ENCODE results near the gene ADAMTS7.

GRCh38 chr15:78757636-78757905 lies 53.7 kb downstream of the ADAMTS7 start:
- TF ChIP-seq, protein P1, sequence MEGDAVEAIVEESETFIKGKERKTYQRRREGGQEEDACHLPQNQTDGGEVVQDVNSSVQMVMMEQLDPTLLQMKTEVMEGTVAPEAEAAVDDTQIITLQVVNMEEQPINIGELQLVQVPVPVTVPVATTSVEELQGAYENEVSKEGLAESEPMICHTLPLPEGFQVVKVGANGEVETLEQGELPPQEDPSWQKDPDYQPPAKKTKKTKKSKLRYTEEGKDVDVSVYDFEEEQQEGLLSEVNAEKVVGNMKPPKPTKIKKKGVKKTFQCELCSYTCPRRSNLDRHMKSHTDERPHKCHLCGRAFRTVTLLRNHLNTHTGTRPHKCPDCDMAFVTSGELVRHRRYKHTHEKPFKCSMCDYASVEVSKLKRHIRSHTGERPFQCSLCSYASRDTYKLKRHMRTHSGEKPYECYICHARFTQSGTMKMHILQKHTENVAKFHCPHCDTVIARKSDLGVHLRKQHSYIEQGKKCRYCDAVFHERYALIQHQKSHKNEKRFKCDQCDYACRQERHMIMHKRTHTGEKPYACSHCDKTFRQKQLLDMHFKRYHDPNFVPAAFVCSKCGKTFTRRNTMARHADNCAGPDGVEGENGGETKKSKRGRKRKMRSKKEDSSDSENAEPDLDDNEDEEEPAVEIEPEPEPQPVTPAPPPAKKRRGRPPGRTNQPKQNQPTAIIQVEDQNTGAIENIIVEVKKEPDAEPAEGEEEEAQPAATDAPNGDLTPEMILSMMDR (conservative IDR thresholded peaks at IDR 0.05; ENCODE audit: low read depth, low read length): no peak
- no peak for TF ChIP-seq MAZ (IDR thresholded peaks at IDR 0.05; ENCODE audit: borderline replicate concordance, low read depth, low read length)
- TF ChIP-seq POLR2A (IDR thresholded peaks at IDR 0.05; ENCODE audit: low read depth, low read length): no peak
- no peak for TF ChIP-seq ELK1 (IDR thresholded peaks at IDR 0.05; ENCODE audit: borderline replicate concordance, low read depth, low read length)
- no peak for TF ChIP-seq SMC3 (IDR thresholded peaks at IDR 0.05; ENCODE audit: low read depth, low read length)
- no peak for TF ChIP-seq RAD21 (IDR thresholded peaks at IDR 0.05; ENCODE audit: low read length)
- TF ChIP-seq MAFK (IDR thresholded peaks at IDR 0.05; ENCODE audit: low read depth, low read length): no peak
- no peak for TF ChIP-seq RCOR1 (IDR thresholded peaks at IDR 0.05; ENCODE audit: insufficient replicate concordance, low read length)

Data from IMR-90 (cell line).